Measurements from ENCODE around the gene RASAL2. TPM values are rescaled to one million over a fixed set of nuclear protein-coding genes. Genes with fewer than 3 reads are reported as not detected.
"Not testable (repeated sequence)": the region's sequence is repeated elsewhere in the genome, so short reads cannot be mapped to it uniquely, and the experiment has no call there.

RASAL2 gene
- total and polyA plus RNA-seq, 4 donors = 1.9 to 37.3 (median 22.2) TPM

- intact Hi-C loops (cut with DNase I) = no loop called here
- no peak overlapping the region for H3K27ac ChIP-seq (ENCODE audit: low read depth in 1 of 2, low read length in 2 of 2)
- no peaks in the 10 kb centered on the region for H3K36me3 ChIP-seq (ENCODE audit: control insufficient read depth in 1 of 2, insufficient read depth in 2 of 2, low read length in 1 of 2)
- DNase-seq (no peak), ATAC-seq (ENCODE audit: low FRiP score) (no peak)
- H3K4me1 ChIP-seq (ENCODE audit: control insufficient read depth in 1 of 2, insufficient read depth in 2 of 2, low read length in 2 of 2) = no peaks in the 10 kb centered on the region
- H3K4me3 ChIP-seq (ENCODE audit: low read length in 2 of 2) = no peak overlapping the region
- H3K9me3 ChIP-seq (ENCODE audit: control insufficient read depth, low read length) = no peaks in the 10 kb centered on the region
- WGBS, 2 donors = 74 to 78% methylated on average over 1 of the region's 1 CpG
- H3K27me3 ChIP-seq (ENCODE audit: control insufficient read depth in 1 of 2, insufficient read depth in 2 of 2, low read length in 1 of 2) = no peaks in the 10 kb centered on the region
Measured at GRCh38 chr1:178238722-178239510, 145.0 kb downstream of the RASAL2 start.

DNA sequence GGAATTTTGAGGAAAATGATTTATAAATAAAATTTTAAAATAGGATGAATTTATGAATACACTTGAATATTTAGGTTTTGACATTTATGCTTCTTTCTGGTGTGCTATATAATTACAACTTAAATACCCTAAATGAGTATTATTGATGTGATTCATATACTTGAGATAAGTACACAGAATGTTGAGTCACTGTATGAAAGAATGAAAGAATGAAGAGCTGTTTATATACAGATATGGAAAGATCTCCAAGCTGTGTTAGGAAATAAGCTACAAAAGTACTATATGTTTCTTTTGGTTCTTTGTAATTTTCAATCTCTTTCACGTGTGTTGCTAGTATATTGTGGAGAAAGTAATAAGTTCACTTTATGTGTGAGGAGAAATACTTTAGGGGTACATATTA, 147.2 kb downstream of the RASAL2 start:
- Histone ChIP-seq H3K9me3 (ENCODE audit: control insufficient read depth, low read length) (no peaks in the 10 kb centered on the region), H3K4me3 (ENCODE audit: low read length in 2 of 2) (no peak overlapping the region), H3K36me3 (ENCODE audit: control insufficient read depth in 1 of 2, insufficient read depth in 2 of 2, low read length in 1 of 2) (no peaks in the 10 kb centered on the region), H3K27ac (ENCODE audit: low read depth in 1 of 2, low read length in 2 of 2) (no peak overlapping the region), H3K27me3 (ENCODE audit: control insufficient read depth in 1 of 2, insufficient read depth in 2 of 2, low read length in 1 of 2) (no peaks in the 10 kb centered on the region), H3K4me1 (ENCODE audit: control insufficient read depth in 1 of 2, insufficient read depth in 2 of 2, low read length in 2 of 2) (no peaks in the 10 kb centered on the region)
- ATAC-seq (ENCODE audit: low FRiP score) (no peak), DNase-seq (no peak)
- intact Hi-C loops (cut with DNase I) = no loop called here
- WGBS, 2 donors = 68 to 82% methylated on average over 1 of the region's 1 CpG

DNA sequence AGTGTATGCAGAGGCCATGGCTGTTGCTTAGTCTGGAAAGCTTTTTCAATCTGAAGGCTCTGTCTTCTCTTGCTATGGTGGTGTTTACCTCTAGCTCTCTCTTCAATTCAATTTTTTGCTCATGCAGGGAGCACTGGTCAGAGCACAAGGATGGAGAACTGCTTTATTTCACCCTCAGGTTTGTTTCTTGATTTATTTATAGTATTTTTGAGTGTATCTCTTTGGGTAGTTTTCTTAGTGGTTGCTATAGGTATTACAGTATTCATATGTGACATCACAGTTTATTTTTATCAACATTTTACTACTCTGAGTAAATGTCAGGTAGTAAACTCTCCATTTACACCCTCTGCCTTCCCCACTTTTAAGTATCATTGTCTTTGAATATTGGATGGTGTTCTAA, 147.9 kb downstream of the RASAL2 start:
- ATAC-seq (ENCODE audit: low FRiP score) = no peak
- no peaks in the 10 kb centered on the region for H3K36me3 ChIP-seq (ENCODE audit: control insufficient read depth in 1 of 2, insufficient read depth in 2 of 2, low read length in 1 of 2)
- no peak overlapping the region for H3K4me3 ChIP-seq (ENCODE audit: low read length in 2 of 2)
- no peaks in the 10 kb centered on the region for H3K4me1 ChIP-seq (ENCODE audit: control insufficient read depth in 1 of 2, insufficient read depth in 2 of 2, low read length in 2 of 2)
- intact Hi-C loops (cut with DNase I) = no loop called here
- DNase-seq = no peak
- H3K27me3 ChIP-seq (ENCODE audit: control insufficient read depth in 1 of 2, insufficient read depth in 2 of 2, low read length in 1 of 2) = no peaks in the 10 kb centered on the region
- H3K9me3 ChIP-seq (ENCODE audit: control insufficient read depth, low read length) = no peaks in the 10 kb centered on the region
- H3K27ac ChIP-seq (ENCODE audit: low read depth in 1 of 2, low read length in 2 of 2) = no peak overlapping the region

GRCh38 chr1:178243119-178243518, 149.2 kb downstream of the RASAL2 start:
- 40 to 52% methylated on average over 1 of the region's 1 CpG for WGBS, 2 donors
- Histone ChIP-seq H3K4me1 (ENCODE audit: control insufficient read depth in 1 of 2, insufficient read depth in 2 of 2, low read length in 2 of 2) (no peaks in the 10 kb centered on the region), H3K4me3 (ENCODE audit: low read length in 2 of 2) (no peak overlapping the region), H3K36me3 (ENCODE audit: control insufficient read depth in 1 of 2, insufficient read depth in 2 of 2, low read length in 1 of 2) (no peaks in the 10 kb centered on the region), H3K9me3 (ENCODE audit: control insufficient read depth, low read length) (no peaks in the 10 kb centered on the region), H3K27ac (ENCODE audit: low read depth in 1 of 2, low read length in 2 of 2) (no peak overlapping the region), H3K27me3 (ENCODE audit: control insufficient read depth in 1 of 2, insufficient read depth in 2 of 2, low read length in 1 of 2) (no peaks in the 10 kb centered on the region)
- ATAC-seq (ENCODE audit: low FRiP score) (no peak), DNase-seq (no peak)
- intact Hi-C loops (cut with DNase I) = no loop called here

DNA sequence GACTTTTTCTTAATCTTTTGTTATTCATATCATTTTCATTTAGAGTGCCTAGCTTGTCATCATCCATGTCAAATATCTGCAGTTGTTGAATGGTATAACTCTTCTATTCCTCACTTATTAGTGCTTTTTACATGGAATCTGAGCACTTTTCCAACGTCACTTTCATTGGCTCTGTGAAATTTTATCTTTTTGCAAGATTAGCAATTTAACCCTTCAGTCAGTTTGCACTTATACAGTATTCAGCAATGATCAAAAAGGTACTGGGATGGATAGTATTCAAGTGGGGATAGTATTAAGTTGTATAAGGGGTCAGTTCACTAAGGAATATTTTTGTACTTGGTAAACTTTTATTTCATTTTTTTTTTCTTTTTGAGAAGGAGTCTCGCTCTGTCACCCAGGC, 150.0 kb downstream of the RASAL2 start:
- Histone ChIP-seq H3K4me3 (ENCODE audit: low read length in 2 of 2) (no peak overlapping the region), H3K27me3 (ENCODE audit: control insufficient read depth in 1 of 2, insufficient read depth in 2 of 2, low read length in 1 of 2) (no peaks in the 10 kb centered on the region), H3K27ac (ENCODE audit: low read depth in 1 of 2, low read length in 2 of 2) (no peak overlapping the region), H3K36me3 (ENCODE audit: control insufficient read depth in 1 of 2, insufficient read depth in 2 of 2, low read length in 1 of 2) (no peaks in the 10 kb centered on the region), H3K9me3 (ENCODE audit: control insufficient read depth, low read length) (no peaks in the 10 kb centered on the region), H3K4me1 (ENCODE audit: control insufficient read depth in 1 of 2, insufficient read depth in 2 of 2, low read length in 2 of 2) (no peaks in the 10 kb centered on the region)
- WGBS, 2 donors = 68 to 74% methylated on average over 2 of the region's 2 CpGs
- no peak for ATAC-seq (ENCODE audit: low FRiP score)
- intact Hi-C loops (cut with DNase I) = no loop called here
- no peak for DNase-seq

- H3K36me3 ChIP-seq (ENCODE audit: control insufficient read depth in 1 of 2, insufficient read depth in 2 of 2, low read length in 1 of 2); DNase-seq; H3K27me3 ChIP-seq (ENCODE audit: control insufficient read depth in 1 of 2, insufficient read depth in 2 of 2, low read length in 1 of 2); H3K27ac ChIP-seq (ENCODE audit: low read depth in 1 of 2, low read length in 2 of 2); H3K4me1 ChIP-seq (ENCODE audit: control insufficient read depth in 1 of 2, insufficient read depth in 2 of 2, low read length in 2 of 2); intact Hi-C loops (cut with DNase I); ATAC-seq (ENCODE audit: low FRiP score); H3K4me3 ChIP-seq (ENCODE audit: low read length in 2 of 2); H3K9me3 ChIP-seq (ENCODE audit: control insufficient read depth, low read length): not testable (repeated sequence)
- 97 to 99% methylated on average over 3 of the region's 3 CpGs for WGBS, 2 donors
Measured at GRCh38 chr1:178248284-178248683, 154.4 kb downstream of the RASAL2 start.

DNA sequence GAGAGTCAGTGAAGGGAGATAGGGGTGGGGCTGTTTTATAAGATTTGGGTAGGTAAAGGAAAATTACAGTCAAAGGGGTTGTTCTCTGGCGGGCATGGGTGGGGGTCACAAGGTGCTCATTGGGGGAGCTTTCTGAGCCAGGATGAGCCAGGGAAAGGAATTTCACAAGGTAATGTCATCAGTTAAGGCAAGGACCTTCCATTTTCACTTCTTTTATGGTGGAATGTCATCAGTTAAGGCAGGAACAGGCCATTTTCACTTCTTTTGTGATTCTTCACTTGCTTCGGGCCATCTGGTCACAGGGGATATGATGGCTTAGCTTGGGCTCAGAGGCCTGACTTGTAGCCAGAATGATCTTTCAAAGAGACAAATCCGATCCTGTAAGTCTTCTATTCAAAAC, 159.7 kb downstream of the RASAL2 start:
- intact Hi-C loops (cut with DNase I); H3K27ac ChIP-seq (ENCODE audit: low read depth in 1 of 2, low read length in 2 of 2); H3K36me3 ChIP-seq (ENCODE audit: control insufficient read depth in 1 of 2, insufficient read depth in 2 of 2, low read length in 1 of 2); H3K9me3 ChIP-seq (ENCODE audit: control insufficient read depth, low read length); H3K4me3 ChIP-seq (ENCODE audit: low read length in 2 of 2); ATAC-seq (ENCODE audit: low FRiP score); DNase-seq; H3K27me3 ChIP-seq (ENCODE audit: control insufficient read depth in 1 of 2, insufficient read depth in 2 of 2, low read length in 1 of 2); H3K4me1 ChIP-seq (ENCODE audit: control insufficient read depth in 1 of 2, insufficient read depth in 2 of 2, low read length in 2 of 2): not testable (repeated sequence)
- WGBS, 2 donors = 95 to 98% methylated on average over 3 of the region's 3 CpGs

DNA sequence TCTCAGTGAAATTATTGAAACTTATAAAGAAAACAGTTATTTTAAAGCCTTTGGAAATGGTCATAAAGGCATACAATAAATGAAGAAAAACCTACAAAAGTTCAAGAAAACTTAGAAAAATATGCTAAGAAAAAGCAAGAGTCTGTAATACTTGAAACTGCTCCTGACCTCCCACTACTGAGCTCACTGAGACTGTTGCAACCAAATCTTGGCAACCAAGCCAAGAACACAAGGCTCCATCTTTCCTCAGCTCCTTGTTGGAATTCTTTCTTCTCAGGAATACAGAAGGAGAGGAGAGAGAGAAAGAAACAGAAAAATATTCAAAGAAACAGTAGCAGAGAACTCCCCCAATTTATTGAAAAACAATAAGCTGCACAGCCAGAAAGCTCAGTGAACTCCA, 160.5 kb downstream of the RASAL2 start:
- Histone ChIP-seq H3K4me3 (ENCODE audit: low read length in 2 of 2) (no peak overlapping the region), H3K27ac (ENCODE audit: low read depth in 1 of 2, low read length in 2 of 2) (no peak overlapping the region), H3K36me3 (ENCODE audit: control insufficient read depth in 1 of 2, insufficient read depth in 2 of 2, low read length in 1 of 2) (no peaks in the 10 kb centered on the region), H3K4me1 (ENCODE audit: control insufficient read depth in 1 of 2, insufficient read depth in 2 of 2, low read length in 2 of 2) (no peaks in the 10 kb centered on the region), H3K27me3 (ENCODE audit: control insufficient read depth in 1 of 2, insufficient read depth in 2 of 2, low read length in 1 of 2) (no peaks in the 10 kb centered on the region), H3K9me3 (ENCODE audit: control insufficient read depth, low read length) (no peaks in the 10 kb centered on the region)
- DNase-seq (no peak), ATAC-seq (ENCODE audit: low FRiP score) (no peak)
- intact Hi-C loops (cut with DNase I) = no loop called here

DNA sequence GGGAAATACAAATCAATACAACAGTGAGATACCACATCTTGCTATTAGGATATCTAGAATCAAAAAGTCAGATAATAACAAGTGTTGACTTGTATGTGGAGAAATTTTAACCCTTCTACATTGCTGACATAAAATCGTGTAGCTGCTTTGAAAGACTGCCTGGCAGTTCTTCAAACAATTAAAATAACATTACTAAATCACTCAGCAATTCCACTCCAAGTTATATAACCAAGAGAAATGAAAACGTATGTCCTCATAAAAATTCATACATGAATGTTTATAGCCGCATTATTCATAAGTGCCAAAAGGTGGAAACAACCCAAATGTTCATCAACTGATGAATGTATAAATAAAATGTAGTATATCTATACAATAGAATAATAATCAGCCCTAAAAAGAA, 164.6 kb downstream of the RASAL2 start:
- no peak for ATAC-seq (ENCODE audit: low FRiP score)

More for the DNA sequence above, 164.6 kb downstream of the RASAL2 start:
- no peak for DNase-seq
- intact Hi-C loops (cut with DNase I) = no loop called here
- no peak overlapping the region for H3K4me3 ChIP-seq (ENCODE audit: low read length in 2 of 2)
- no peaks in the 10 kb centered on the region for H3K9me3 ChIP-seq (ENCODE audit: control insufficient read depth, low read length)
- no peak overlapping the region for H3K27ac ChIP-seq (ENCODE audit: low read depth in 1 of 2, low read length in 2 of 2)
- no peaks in the 10 kb centered on the region for H3K27me3 ChIP-seq (ENCODE audit: control insufficient read depth in 1 of 2, insufficient read depth in 2 of 2, low read length in 1 of 2)
- no peaks in the 10 kb centered on the region for H3K36me3 ChIP-seq (ENCODE audit: control insufficient read depth in 1 of 2, insufficient read depth in 2 of 2, low read length in 1 of 2)
- H3K4me1 ChIP-seq (ENCODE audit: control insufficient read depth in 1 of 2, insufficient read depth in 2 of 2, low read length in 2 of 2) = peaks cover 0 to 5% of the 10 kb centered on the region in 2 donors
- WGBS, 2 donors = 10 to 15% methylated on average over 3 of the region's 3 CpGs
